Peyer's patch (tissue), 4 donors: ENCODE measurements around the gene GGTLC2. TPM values are rescaled to one million over a fixed set of nuclear protein-coding genes. Genes with fewer than 3 reads are reported as not detected.

ENCODE experiments used
- DNase-seq, 3 donors: peaks; one replicate each; pipeline ENCODE4 v3.0.0-alpha.2; 2017 to 2019
- H3K27ac ChIP-seq, 4 donors: fragments of 200-600 bp; sonication (generic); one replicate each; pipeline ENCODE4 v1.5.1; 2016 to 2019
- H3K27me3 ChIP-seq, 2 donors: fragments of 200-600 bp; sonication (generic); one replicate each; pipeline ENCODE4 v1.5.1; 2019
- H3K36me3 ChIP-seq, 3 donors: fragments of 200-600 bp; sonication (generic); one replicate each; pipeline ENCODE4 v1.5.1; 2016 to 2019
- H3K4me1 ChIP-seq, 4 donors: fragments of 200-600 bp; sonication (generic); one replicate each; pipeline ENCODE4 v1.5.1; 2016 to 2019
- H3K4me3 ChIP-seq, 4 donors: fragments of 200-600 bp; sonication (generic); 1 replicate in 3 of 4; 2 replicates in 1 of 4; pipeline ENCODE4 v1.5.1; 2016 to 2019; ENCODE audit warnings: mild to moderate bottlenecking in 1 of 4
- H3K9me3 ChIP-seq, 4 donors: fragments of 200-600 bp; sonication (generic); one replicate each; pipeline ENCODE4 v1.5.1; 2016 to 2019; ENCODE audit warnings: mild to moderate bottlenecking in 1 of 4
- CTCF ChIP-seq, 6 experiments: fragments of 450-650 bp in 4 of 6; fragments of 200-600 bp in 2 of 6; sonication (generic) in 1 of 6; IDR thresholded peaks; one replicate each; pipeline ENCODE4 v1.5.1; 2017 to 2019; ENCODE audit warnings: antibody characterized with exemption in 6 of 6, mild to moderate bottlenecking in 3 of 6, moderate library complexity in 1 of 6
- POLR2A ChIP-seq, 2 donors: fragments of 450-650 bp; IDR thresholded peaks; one replicate each; pipeline ENCODE4 v1.5.1; 2017; ENCODE audit warnings: antibody characterized with exemption in 2 of 2, mild to moderate bottlenecking in 2 of 2, moderate library complexity in 2 of 2
- total RNA-seq, 4 donors: library from RNA; depleted of rRNA; stranded (reverse); fragments of >200 nt; gene quantifications; one replicate each; pipeline ENCODE4 v1.1.0, GENCODE V29; 2016

Gene GGTLC2
- total RNA-seq, 4 donors from 2014 or later = not detected

- H3K27me3 ChIP-seq = no peaks in the 10 kb centered on the region
- TF ChIP-seq POLR2A (IDR thresholded peaks at IDR 0.05) = no peak
- TF ChIP-seq CTCF (IDR thresholded peaks at IDR 0.05) = no peak
- H3K9me3 ChIP-seq = no peaks in the 10 kb centered on the region
- H3K4me3 ChIP-seq = no peak overlapping the region
- H3K36me3 ChIP-seq = no peaks in the 10 kb centered on the region
- no peak overlapping the region for H3K27ac ChIP-seq
- no peak for DNase-seq
- no peaks in the 10 kb centered on the region for H3K4me1 ChIP-seq
Measured at GRCh38 chr22:22655452-22656290, 11.3 kb downstream of the GGTLC2 start.

- Histone ChIP-seq H3K4me3 (no peak overlapping the region), H3K36me3 (no peaks in the 10 kb centered on the region), H3K9me3 (no peaks in the 10 kb centered on the region), H3K27ac (no peak overlapping the region), H3K27me3 (no peaks in the 10 kb centered on the region), H3K4me1 (no peaks in the 10 kb centered on the region)
- no peak for DNase-seq
- no peak for TF ChIP-seq POLR2A (IDR thresholded peaks at IDR 0.05)
- no peak for TF ChIP-seq CTCF (IDR thresholded peaks at IDR 0.05)
Measured at GRCh38 chr22:22657712-22658111, 13.3 kb downstream of the GGTLC2 start.

- Histone ChIP-seq H3K36me3 (no peaks in the 10 kb centered on the region), H3K27ac (no peak overlapping the region), H3K4me1 (no peaks in the 10 kb centered on the region), H3K4me3 (no peak overlapping the region), H3K27me3 (no peaks in the 10 kb centered on the region), H3K9me3 (no peaks in the 10 kb centered on the region)
- no peak for TF ChIP-seq CTCF (IDR thresholded peaks at IDR 0.05)
- no peak for TF ChIP-seq POLR2A (IDR thresholded peaks at IDR 0.05)
- DNase-seq = no peak
Measured at GRCh38 chr22:22661275-22661674, 16.9 kb downstream of the GGTLC2 start.

- no peak for TF ChIP-seq POLR2A (IDR thresholded peaks at IDR 0.05)
- no peak for TF ChIP-seq CTCF (IDR thresholded peaks at IDR 0.05)
- no peaks in the 10 kb centered on the region for H3K4me1 ChIP-seq
- no peaks in the 10 kb centered on the region for H3K9me3 ChIP-seq
- no peak overlapping the region for H3K4me3 ChIP-seq
- no peak overlapping the region for H3K27ac ChIP-seq
- H3K27me3 ChIP-seq = no peaks in the 10 kb centered on the region
- H3K36me3 ChIP-seq = no peaks in the 10 kb centered on the region
- no peak for DNase-seq
Measured at GRCh38 chr22:22662095-22662494, 17.7 kb downstream of the GGTLC2 start.

- no peak overlapping the region for H3K4me3 ChIP-seq
- no peaks in the 10 kb centered on the region for H3K36me3 ChIP-seq
- DNase-seq = no peak
- no peak overlapping the region for H3K27ac ChIP-seq
- no peaks in the 10 kb centered on the region for H3K9me3 ChIP-seq
- no peaks in the 10 kb centered on the region for H3K27me3 ChIP-seq
- no peak for TF ChIP-seq POLR2A (IDR thresholded peaks at IDR 0.05)
- no peak for TF ChIP-seq CTCF (IDR thresholded peaks at IDR 0.05)
- H3K4me1 ChIP-seq = no peaks in the 10 kb centered on the region
Measured at GRCh38 chr22:22663861-22664800, 19.7 kb downstream of the GGTLC2 start.
